Prostate gland (tissue), 2 donors: Measurements from ENCODE around the gene CTSC.
"Not testable (repeated sequence)": the region's sequence is repeated elsewhere in the genome, so short reads cannot be mapped to it uniquely, and the experiment has no call there.

Experiments
- POLR2A ChIP-seq: fragments of 450-650 bp; IDR thresholded peaks from one replicate; pipeline ENCODE4 v1.6.1; 2016; ENCODE audit warnings: antibody characterized with exemption, mild to moderate bottlenecking
- POLR2AphosphoS5 ChIP-seq: sonication (generic); formaldehyde crosslinking; IDR thresholded peaks from one replicate; pipeline ENCODE4 v1.6.1; 2017; ENCODE audit warnings: antibody characterized with exemption
- TF ChIP-seq, protein P1 (sequence below), 4 experiments: fragments of 200-600 bp in 2 of 4; fragments of 450-650 bp in 2 of 4; sonication (generic) in 2 of 4; IDR thresholded peaks; 1 replicate in 3 of 4; 2 replicates in 1 of 4; pipeline ENCODE4 v1.5.1; 2016 to 2019; ENCODE audit warnings: antibody characterized with exemption in 4 of 4, mild to moderate bottlenecking in 2 of 4, moderate library complexity in 2 of 4

DNA sequence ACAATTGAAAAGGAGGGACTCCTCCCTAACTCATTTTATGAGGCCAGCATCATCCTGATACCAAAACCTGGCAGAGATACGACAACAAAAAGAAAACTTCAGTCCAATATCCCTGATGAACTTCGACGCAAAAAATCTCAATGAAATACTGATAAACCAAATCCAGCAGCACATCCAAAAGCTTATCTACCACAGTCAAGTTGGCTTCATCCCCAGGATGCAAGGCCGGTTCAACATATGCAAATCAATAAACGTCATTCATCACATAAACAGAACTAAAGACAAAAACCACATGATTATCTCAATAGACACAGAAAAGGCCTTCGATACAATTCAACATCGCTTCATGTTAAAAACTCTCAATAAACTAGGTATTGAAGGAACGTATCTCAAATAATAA lies 14.7 kb downstream of the CTSC start:
- TF ChIP-seq, protein P1, sequence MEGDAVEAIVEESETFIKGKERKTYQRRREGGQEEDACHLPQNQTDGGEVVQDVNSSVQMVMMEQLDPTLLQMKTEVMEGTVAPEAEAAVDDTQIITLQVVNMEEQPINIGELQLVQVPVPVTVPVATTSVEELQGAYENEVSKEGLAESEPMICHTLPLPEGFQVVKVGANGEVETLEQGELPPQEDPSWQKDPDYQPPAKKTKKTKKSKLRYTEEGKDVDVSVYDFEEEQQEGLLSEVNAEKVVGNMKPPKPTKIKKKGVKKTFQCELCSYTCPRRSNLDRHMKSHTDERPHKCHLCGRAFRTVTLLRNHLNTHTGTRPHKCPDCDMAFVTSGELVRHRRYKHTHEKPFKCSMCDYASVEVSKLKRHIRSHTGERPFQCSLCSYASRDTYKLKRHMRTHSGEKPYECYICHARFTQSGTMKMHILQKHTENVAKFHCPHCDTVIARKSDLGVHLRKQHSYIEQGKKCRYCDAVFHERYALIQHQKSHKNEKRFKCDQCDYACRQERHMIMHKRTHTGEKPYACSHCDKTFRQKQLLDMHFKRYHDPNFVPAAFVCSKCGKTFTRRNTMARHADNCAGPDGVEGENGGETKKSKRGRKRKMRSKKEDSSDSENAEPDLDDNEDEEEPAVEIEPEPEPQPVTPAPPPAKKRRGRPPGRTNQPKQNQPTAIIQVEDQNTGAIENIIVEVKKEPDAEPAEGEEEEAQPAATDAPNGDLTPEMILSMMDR (IDR thresholded peaks at IDR 0.05) = not testable (repeated sequence)
- not testable (repeated sequence) for TF ChIP-seq POLR2A, POLR2AphosphoS5
